Endothelial cell of umbilical vein (primary cell): ENCODE results near the gene CLIP1. TPM values are rescaled to one million over a fixed set of nuclear protein-coding genes. Genes with fewer than 3 reads are reported as not detected.
"Not testable (repeated sequence)": the region's sequence is repeated elsewhere in the genome, so short reads cannot be mapped to it uniquely, and the experiment has no call there.

Experiments used
- BruUV-seq: library from RNA; stranded (reverse); fragments of 400-500 nt; replicated peaks from 2 replicates; lab custom pipeline; 2021; lab: Mats Ljungman, UMichigan
- CTCF ChIA-PET: fragments of 300-600, 350-600 bp; sonication (Branson Sonifier 250); formaldehyde crosslinking; loops from one replicate; lab custom pipeline; 2021; ENCODE audit warnings: antibody characterized with exemption, inconsistent platforms; lab: Charles Lee
- POLR2A ChIA-PET: fragments of 300-600, 350-600 bp; sonication (Branson Sonifier 250); formaldehyde crosslinking; loops from one replicate; lab custom pipeline; 2021; ENCODE audit warnings: antibody characterized with exemption, inconsistent platforms; lab: Charles Lee
- DNase-seq: peaks from one replicate; pipeline ENCODE4 v3.0.0-alpha.2; 2011; ENCODE audit warnings: low read depth, low spot score
- FAIRE-seq: peaks from 2 replicates; lab custom pipeline; 2011; peaks lifted over from hg19 to GRCh38; lab: Jason Lieb, UNC
- H2AFZ ChIP-seq: 2 replicates; pipeline ENCODE4 v1.6.0; 2012; ENCODE audit warnings: low read depth, low read length, control low read depth, inconsistent platforms
- H3K27ac ChIP-seq: 2 replicates; pipeline ENCODE4 v1.5.1; 2011; ENCODE audit warnings: low read depth, mild to moderate bottlenecking, control low read depth, low read length, moderate library complexity; ENCODE audit not compliant: insufficient read depth
- H3K27me3 ChIP-seq, 2 experiments: 2 replicates each; pipeline versions ENCODE4 v1.6.0 to v1.6.1; 2011; ENCODE audit warnings: low read length in 2 of 2, mixed read lengths in 1 of 2; ENCODE audit not compliant: control insufficient read depth in 2 of 2, insufficient read depth in 2 of 2
- H3K36me3 ChIP-seq, 2 experiments: 2 replicates in 1 of 2; 3 replicates in 1 of 2; pipeline ENCODE4 v1.5.1; 2011; ENCODE audit warnings: low read length in 2 of 2, mild to moderate bottlenecking in 1 of 2, moderate library complexity in 1 of 2; ENCODE audit not compliant: control insufficient read depth in 2 of 2, insufficient read depth in 2 of 2; ENCODE audit errors: extremely low read depth in 1 of 2
- H3K4me1 ChIP-seq: 3 replicates; pipeline ENCODE4 v1.5.1; 2011; ENCODE audit warnings: mild to moderate bottlenecking, low read length; ENCODE audit not compliant: control insufficient read depth, insufficient read depth; ENCODE audit errors: extremely low read depth
- H3K4me2 ChIP-seq: 2 replicates; pipeline ENCODE4 v1.6.1; 2011; ENCODE audit warnings: low read length, control low read depth, mixed read lengths; ENCODE audit not compliant: insufficient read depth
- H3K4me3 ChIP-seq, 3 experiments: fragments of 200-600 bp in 1 of 3; sonication (generic), shearing (Covaris generic) in 1 of 3; replicated peaks in 1 of 3; 2 replicates each; pipeline ENCODE4 v1.5.1; 2011 to 2016; ENCODE audit warnings: control low read depth in 3 of 3, low read length in 3 of 3, mild to moderate bottlenecking in 2 of 3, inconsistent platforms in 1 of 3, low read depth in 1 of 3, moderate library complexity in 1 of 3; ENCODE audit not compliant: insufficient read depth in 1 of 3
- H3K79me2 ChIP-seq: 2 replicates; pipeline ENCODE4 v1.6.0; 2012; ENCODE audit warnings: low read length, inconsistent platforms; ENCODE audit not compliant: control insufficient read depth, insufficient read depth
- H3K9ac ChIP-seq: replicated peaks from 2 replicates; pipeline ENCODE3; 2011; ENCODE audit warnings: low read length, control low read depth; ENCODE audit not compliant: insufficient read depth; ENCODE audit errors: extremely low read depth
- H3K9me1 ChIP-seq: replicated peaks from 3 replicates; pipeline ENCODE4 v1.6.0; 2011; ENCODE audit warnings: mild to moderate bottlenecking, low read length; ENCODE audit not compliant: control insufficient read depth, insufficient read depth; ENCODE audit errors: extremely low read depth
- H3K9me3 ChIP-seq: replicated peaks from 2 replicates; pipeline ENCODE4 v1.5.1; 2012; ENCODE audit warnings: low read length, inconsistent platforms; ENCODE audit not compliant: control insufficient read depth, insufficient read depth
- H4K20me1 ChIP-seq: replicated peaks from 2 replicates; pipeline ENCODE3; 2011; ENCODE audit warnings: mild to moderate bottlenecking, low read length; ENCODE audit not compliant: control insufficient read depth, insufficient read depth; ENCODE audit errors: extremely low read depth
- dilution Hi-C: fragments of 300-500 bp; cut with MboI; formaldehyde crosslinking; loops from one replicate; pipeline ENCODE4 v1.15.0; 2019; ENCODE audit warnings: low sequenced_read_pairs; ENCODE audit not compliant: extremely low pct_ligation_motif_present
- intact Hi-C: fragments of 100-400 bp; cut with micrococcal nuclease; formaldehyde crosslinking; loops from one replicate; pipeline ENCODE4 v1.10.0; 2022
- polyA plus RNA-seq, 4 experiments: library from polyadenylated mRNA; depleted of rRNA in 3 of 4; stranded (reverse) in 3 of 4; unstranded in 1 of 4; fragments of >200 nt; gene quantifications; 2 replicates each; pipeline versions ENCODE4 v1.2.1 to v1.2.3, GENCODE V29; 2011 to 2012; ENCODE audit warnings: missing spikeins in 1 of 4
- total RNA-seq: library from RNA; stranded (reverse); gene quantifications from 2 replicates; pipeline ENCODE4 v1.2.3, GENCODE V29; 2021

Gene CLIP1
- total and polyA plus RNA-seq, 2 donors (not counting 3 experiments of a cell fraction or from before 2014, with no cell fraction given): 56.5 to 84.3 TPM

DNA sequence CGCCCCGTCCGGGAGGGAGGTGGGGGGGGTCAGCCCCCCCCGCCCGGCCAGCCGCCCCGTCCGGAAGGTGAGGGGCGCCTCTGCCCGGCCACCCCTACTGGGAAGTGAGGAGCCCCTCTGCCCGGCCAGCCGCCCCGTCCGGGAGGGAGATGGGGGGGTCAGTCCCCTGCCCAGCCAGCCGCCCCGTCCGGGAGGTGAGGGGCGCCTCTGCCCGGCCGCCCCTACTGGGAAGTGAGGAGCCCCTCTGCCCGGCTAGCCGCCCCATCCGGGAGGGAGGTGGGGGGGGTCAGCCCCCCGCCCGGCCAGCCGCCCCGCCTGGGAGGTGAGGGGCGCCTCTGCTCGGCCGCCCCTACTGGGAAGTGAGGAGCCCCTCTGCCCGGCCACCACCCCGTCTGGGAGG is 64.9 kb downstream of the CLIP1 start:
- H3K4me3 ChIP-seq, DNase-seq, H3K9me1 ChIP-seq, H3K27ac ChIP-seq, H3K79me2 ChIP-seq, H3K9me3 ChIP-seq, H3K4me2 ChIP-seq, H3K4me1 ChIP-seq, H3K9ac ChIP-seq, FAIRE-seq, dilution Hi-C loops, H2AFZ ChIP-seq, BruUV-seq, H4K20me1 ChIP-seq, CTCF ChIA-PET, H3K27me3 ChIP-seq, POLR2A ChIA-PET: not testable (repeated sequence)
- intact Hi-C loops: loop anchor here (2.0 kb wide), 1 partner anchor 21 kb away; no protein-coding TSS in a partner anchor
- H3K36me3 ChIP-seq: peaks cover 11 to 34% of the 10 kb centered on the region in 2 experiments

- H3K9me3 ChIP-seq, BruUV-seq, H3K4me1 ChIP-seq, H3K79me2 ChIP-seq, H3K27ac ChIP-seq, H4K20me1 ChIP-seq, FAIRE-seq, H3K9ac ChIP-seq, H2AFZ ChIP-seq, dilution Hi-C loops, H3K4me2 ChIP-seq, H3K27me3 ChIP-seq, H3K9me1 ChIP-seq, POLR2A ChIA-PET, DNase-seq, H3K4me3 ChIP-seq: not testable (repeated sequence)
- CTCF ChIA-PET: interaction anchor here (1.0 kb wide), 1 partner anchor 18 kb away, joined by 11 read pairs; no protein-coding TSS in a partner anchor
- peaks cover 14 to 36% of the 10 kb centered on the region in 2 experiments for H3K36me3 ChIP-seq
- intact Hi-C loops: loop anchor here (2.0 kb wide), 1 partner anchor 20 kb away; no protein-coding TSS in a partner anchor
These were observed 65.5 kb downstream of the CLIP1 start for GRCh38 chr12:122356991-122357390.
